Measurements from ENCODE around the gene APOA4. TPM values are rescaled to one million over a fixed set of nuclear protein-coding genes. Genes with fewer than 3 reads are reported as not detected.

Gene APOA4
- total and polyA plus RNA-seq, 2 donors (not counting 3 experiments of a cell fraction or from before 2014, with no cell fraction given), result not detected

GRCh38 chr11:116857316-116857715 lies 34.2 kb upstream of the APOA4 start:
- H3K4me3 ChIP-seq (replicated peaks in 1 of 3; ENCODE audit: insufficient read depth in 1 of 3, low read depth in 1 of 3, low read length in 3 of 3), result no peak overlapping the region
- intact Hi-C loops (cut with micrococcal nuclease) (no loop called here), dilution Hi-C loops (cut with MboI; ENCODE audit: extremely low pct_ligation_motif_present, low sequenced_read_pairs) (no loop called here)
- H4K20me1 ChIP-seq (replicated peaks; ENCODE audit: control insufficient read depth, extremely low read depth, insufficient read depth, low read length), result no peaks in the 10 kb centered on the region
- BruUV-seq (replicated peaks), result no TSS peak
- H3K9ac ChIP-seq (replicated peaks; ENCODE audit: extremely low read depth, insufficient read depth, low read length), result no peak overlapping the region
- no peaks in the 10 kb centered on the region for H3K27me3 ChIP-seq (ENCODE audit: control insufficient read depth in 2 of 2, insufficient read depth in 2 of 2, low read length in 2 of 2)
- DNase-seq (ENCODE audit: low read depth, low spot score), result no peak
- H2AFZ ChIP-seq (ENCODE audit: low read depth, low read length), result no peak overlapping the region
- ChIA-PET CTCF (no interaction called here), POLR2A (no interaction called here)
- peaks cover 2 to 16% of the 10 kb centered on the region in 2 experiments for H3K36me3 ChIP-seq (ENCODE audit: control insufficient read depth in 2 of 2, extremely low read depth in 1 of 2, insufficient read depth in 2 of 2, low read length in 2 of 2)
- no peak for FAIRE-seq
- H3K4me1 ChIP-seq (ENCODE audit: control insufficient read depth, extremely low read depth, insufficient read depth, low read length), result peaks cover 33% of the 10 kb centered on the region
- no peak overlapping the region for H3K4me2 ChIP-seq (ENCODE audit: insufficient read depth, low read length)
- H3K79me2 ChIP-seq (ENCODE audit: control insufficient read depth, insufficient read depth, low read length), result no peaks in the 10 kb centered on the region
- no peaks in the 10 kb centered on the region for H3K9me3 ChIP-seq (replicated peaks; ENCODE audit: control insufficient read depth, insufficient read depth, low read length)
- H3K9me1 ChIP-seq (replicated peaks; ENCODE audit: control insufficient read depth, extremely low read depth, insufficient read depth, low read length), result no peaks in the 10 kb centered on the region
- no peak for TF ChIP-seq CTCF (IDR thresholded peaks at IDR 0.05; ENCODE audit: extremely low read depth in 1 of 2, insufficient read depth in 1 of 2, low read depth in 1 of 2, low read length in 2 of 2)
- no peak overlapping the region for H3K27ac ChIP-seq (ENCODE audit: insufficient read depth, low read depth, low read length)

GRCh38 chr11:116856423-116856822 lies 33.3 kb upstream of the APOA4 start:
- no peak overlapping the region for H3K9ac ChIP-seq (replicated peaks; ENCODE audit: extremely low read depth, insufficient read depth, low read length)
- no peaks in the 10 kb centered on the region for H4K20me1 ChIP-seq (replicated peaks; ENCODE audit: control insufficient read depth, extremely low read depth, insufficient read depth, low read length)
- no peaks in the 10 kb centered on the region for H3K79me2 ChIP-seq (ENCODE audit: control insufficient read depth, insufficient read depth, low read length)
- H3K9me1 ChIP-seq (replicated peaks; ENCODE audit: control insufficient read depth, extremely low read depth, insufficient read depth, low read length), result no peaks in the 10 kb centered on the region
- TF ChIP-seq EZH2 (IDR thresholded peaks at IDR 0.05; ENCODE audit: borderline replicate concordance, low read depth, low read length, severe bottlenecking) (no peak), MAX (IDR thresholded peaks at IDR 0.05; ENCODE audit: insufficient read depth, insufficient read length) (no peak), FOS (IDR thresholded peaks at IDR 0.05; ENCODE audit: borderline replicate concordance, insufficient read depth, low read length) (no peak), POLR2A (IDR thresholded peaks at IDR 0.05; ENCODE audit: low read depth, low read length) (no peak), GATA2 (IDR thresholded peaks at IDR 0.05; ENCODE audit: insufficient read depth, insufficient read length, low read depth, low read length) (no peak), POLR2AphosphoS5 (IDR thresholded peaks at IDR 0.05; ENCODE audit: insufficient read depth, low read depth, low read length) (no peak), JUN (IDR thresholded peaks at IDR 0.05; ENCODE audit: borderline replicate concordance, insufficient read depth, insufficient read length, low read depth) (no peak), CTCF (IDR thresholded peaks at IDR 0.05; ENCODE audit: extremely low read depth in 1 of 2, insufficient read depth in 1 of 2, low read depth in 1 of 2, low read length in 2 of 2) (no peak), MYC (IDR thresholded peaks at IDR 0.05; ENCODE audit: low read depth, low read length) (no peak)
- no peaks in the 10 kb centered on the region for H3K9me3 ChIP-seq (replicated peaks; ENCODE audit: control insufficient read depth, insufficient read depth, low read length)
- no peak overlapping the region for H3K4me2 ChIP-seq (ENCODE audit: insufficient read depth, low read length)
- intact Hi-C loops (cut with micrococcal nuclease) (no loop called here), dilution Hi-C loops (cut with MboI; ENCODE audit: extremely low pct_ligation_motif_present, low sequenced_read_pairs) (no loop called here)
- no peak overlapping the region for H3K27ac ChIP-seq (ENCODE audit: insufficient read depth, low read depth, low read length)
- H2AFZ ChIP-seq (ENCODE audit: low read depth, low read length), result no peak overlapping the region
- H3K4me3 ChIP-seq (replicated peaks in 1 of 3; ENCODE audit: insufficient read depth in 1 of 3, low read depth in 1 of 3, low read length in 3 of 3), result no peak overlapping the region
- ChIA-PET CTCF (no interaction called here), POLR2A (interaction anchor here (0.7 kb wide), 1 partner anchor 69 kb away, joined by 8 read pairs; the partner anchor contains the start of gene ZPR1)
- BruUV-seq (replicated peaks), result no TSS peak
- H3K27me3 ChIP-seq (ENCODE audit: control insufficient read depth in 2 of 2, insufficient read depth in 2 of 2, low read length in 2 of 2), result no peaks in the 10 kb centered on the region
- peaks cover 2 to 16% of the 10 kb centered on the region in 2 experiments for H3K36me3 ChIP-seq (ENCODE audit: control insufficient read depth in 2 of 2, extremely low read depth in 1 of 2, insufficient read depth in 2 of 2, low read length in 2 of 2)
- no peak for FAIRE-seq
- H3K4me1 ChIP-seq (ENCODE audit: control insufficient read depth, extremely low read depth, insufficient read depth, low read length), result peaks cover 32% of the 10 kb centered on the region
- no peak for DNase-seq (ENCODE audit: low read depth, low spot score)
